Thymus (tissue), 14 donors: ENCODE measurements around the gene DENND6A. TPM values are rescaled to one million over a fixed set of nuclear protein-coding genes. Genes with fewer than 3 reads are reported as not detected.

ENCODE experiments used
- DNase-seq, 9 donors: peaks; one replicate each; pipeline ENCODE4 v3.0.0-alpha.2; 2013; ENCODE audit warnings: low spot score in 9 of 9, low read depth in 6 of 9, missing footprints in 1 of 9
- H3K27ac ChIP-seq, 2 donors: one replicate each; pipeline ENCODE4 v1.5.1; 2013; ENCODE audit warnings: control low read depth in 1 of 2, low read depth in 1 of 2, low read length in 1 of 2, mild to moderate bottlenecking in 1 of 2, moderate library complexity in 1 of 2
- H3K27me3 ChIP-seq, 2 donors: one replicate each; pipeline ENCODE4 v1.5.1; 2013; ENCODE audit warnings: low read length in 1 of 2; ENCODE audit not compliant: control insufficient read depth in 2 of 2, insufficient read depth in 1 of 2
- H3K36me3 ChIP-seq, 2 donors: one replicate each; pipeline ENCODE4 v1.5.1; 2013; ENCODE audit warnings: low read length in 1 of 2, mild to moderate bottlenecking in 1 of 2, moderate library complexity in 1 of 2; ENCODE audit not compliant: control insufficient read depth in 2 of 2, insufficient read depth in 2 of 2
- H3K4me1 ChIP-seq, 2 donors: one replicate each; pipeline ENCODE4 v1.5.1; 2013; ENCODE audit warnings: low read length in 2 of 2; ENCODE audit not compliant: control insufficient read depth in 2 of 2, insufficient read depth in 2 of 2
- H3K4me3 ChIP-seq, 2 donors: one replicate each; pipeline ENCODE4 v1.5.1; 2013; ENCODE audit warnings: low read length in 2 of 2, control low read depth in 1 of 2, mild to moderate bottlenecking in 1 of 2
- H3K9me3 ChIP-seq, 2 donors: one replicate each; pipeline ENCODE4 v1.5.1; 2013; ENCODE audit warnings: low read length in 1 of 2, mild to moderate bottlenecking in 1 of 2; ENCODE audit not compliant: control insufficient read depth in 2 of 2, insufficient read depth in 1 of 2
- WGBS: extraction: QIAGEN DNeasy Blood & Tissue Kit; methylation state at CpG from one replicate; pipeline ENCODE4 v1.1.7; 2013; 5-methylcytosine and 5-hydroxymethylcytosine counted together
- long read RNA-seq, 10 donors: transcript quantifications; one replicate each; lab custom pipeline, GENCODE V29; 2026
- polyA plus RNA-seq: library from polyadenylated mRNA; stranded (reverse); fragments of 200-250 nt; gene quantifications from one replicate; pipeline ENCODE4 v1.2.3, GENCODE V29; 2013
- total RNA-seq: library from RNA; stranded (reverse); fragments of 120-200 nt; gene quantifications from one replicate; pipeline ENCODE4 v1.2.4, GENCODE V29; 2013
- donor health status: healthy.

DENND6A gene, protein sequence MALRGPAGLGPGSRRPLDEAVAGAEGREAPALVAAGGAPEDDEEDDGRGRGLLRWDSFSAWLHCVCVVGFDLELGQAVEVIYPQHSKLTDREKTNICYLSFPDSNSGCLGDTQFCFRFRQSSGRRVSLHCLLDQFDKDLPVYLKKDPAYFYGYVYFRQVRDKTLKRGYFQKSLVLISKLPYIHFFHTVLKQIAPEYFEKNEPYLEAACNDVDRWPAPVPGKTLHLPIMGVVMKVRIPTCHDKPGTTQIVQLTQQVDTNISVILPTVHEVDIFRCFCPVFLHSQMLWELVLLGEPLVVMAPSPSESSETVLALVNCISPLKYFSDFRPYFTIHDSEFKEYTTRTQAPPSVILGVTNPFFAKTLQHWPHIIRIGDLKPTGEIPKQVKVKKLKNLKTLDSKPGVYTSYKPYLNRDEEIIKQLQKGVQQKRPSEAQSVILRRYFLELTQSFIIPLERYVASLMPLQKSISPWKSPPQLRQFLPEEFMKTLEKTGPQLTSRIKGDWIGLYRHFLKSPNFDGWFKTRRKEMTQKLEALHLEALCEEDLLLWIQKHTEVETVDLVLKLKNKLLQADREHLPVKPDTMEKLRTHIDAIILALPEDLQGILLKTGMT
- 17.4 TPM for total RNA-seq
- polyA plus RNA-seq = 23.3 TPM
- long read RNA-seq, donor 1 = 0 reads
- long read RNA-seq, donor 2, partial matches to known transcripts = 0 of 1 reads
- long read RNA-seq, donor 2, other reads (novel, unspliced or antisense) = 0 of 1 reads
- long read RNA-seq, donor 3, partial matches to known transcripts = 0 of 2 reads
- long read RNA-seq, donor 3, other reads (novel, unspliced or antisense) = 0 of 2 reads
- long read RNA-seq, donor 4 = 0 reads
- long read RNA-seq, donor 5, partial matches to known transcripts = 0 of 1 reads
- long read RNA-seq, donor 5, other reads (novel, unspliced or antisense) = 0 of 1 reads
- long read RNA-seq, donor 6, partial matches to known transcripts = 0 of 1 reads
- long read RNA-seq, donor 6, other reads (novel, unspliced or antisense) = 0 of 1 reads
- long read RNA-seq, donor 7 = 0 reads
- long read RNA-seq, donor 8 = 0 reads
- long read RNA-seq, donor 9 = 0 reads
- long read RNA-seq, donor 10, partial matches to known transcripts = 5 of 12 reads
- long read RNA-seq, donor 10, other reads (novel, unspliced or antisense) = 7 of 12 reads

DNA sequence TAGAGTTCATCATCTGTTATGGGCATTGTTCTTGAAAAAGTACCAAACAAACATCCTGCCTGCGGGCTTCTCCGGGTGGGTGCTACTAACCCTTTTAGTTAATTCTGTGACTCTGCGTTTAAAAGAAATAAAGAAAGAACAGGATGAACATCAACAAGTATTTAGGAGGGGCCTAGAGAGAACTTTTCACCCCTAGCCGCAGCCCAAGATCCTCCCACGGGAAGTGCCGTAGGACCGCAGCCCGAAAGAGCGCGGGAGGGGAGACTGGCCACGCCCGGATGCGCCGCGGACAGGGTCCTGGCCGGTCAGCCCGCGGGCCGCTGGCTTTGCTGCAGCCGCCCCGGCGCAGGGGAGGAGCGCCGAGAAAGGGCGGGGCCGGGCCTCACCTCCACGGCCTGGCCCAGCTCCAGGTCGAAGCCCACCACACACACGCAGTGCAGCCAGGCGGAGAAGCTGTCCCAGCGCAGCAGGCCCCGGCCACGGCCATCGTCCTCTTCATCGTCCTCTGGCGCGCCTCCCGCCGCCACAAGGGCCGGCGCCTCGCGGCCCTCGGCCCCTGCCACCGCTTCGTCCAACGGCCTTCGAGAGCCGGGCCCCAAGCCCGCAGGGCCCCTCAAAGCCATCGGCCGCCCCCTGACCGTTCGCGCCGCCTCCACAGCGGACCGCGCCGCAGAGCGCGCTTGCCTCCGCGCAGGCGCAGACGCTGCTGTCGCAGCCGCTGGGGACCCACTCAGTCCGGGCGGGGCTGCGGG lies at the start of gene DENND6A:
TSS of gene DENND6A (minus strand) at position 682 of the 752 bp plus-strand sequence. CDS start at position 623, 59 bp downstream.
- H3K27me3 ChIP-seq = no peaks in the 10 kb centered on the region
- no peaks in the 10 kb centered on the region for H3K36me3 ChIP-seq
- DNase-seq = peak; percentile 65 to 96 (median 90)
- H3K4me3 ChIP-seq = peak within 1 kb of the TSS; percentile 66 to 78
- WGBS = under 1% methylated on average over 71 of the region's 71 CpGs
- no peaks in the 10 kb centered on the region for H3K9me3 ChIP-seq
- H3K27ac ChIP-seq = peak within 1 kb of the TSS; percentile 71 to 98
- peaks cover 6 to 25% of the 10 kb centered on the region in 2 donors for H3K4me1 ChIP-seq

DNA sequence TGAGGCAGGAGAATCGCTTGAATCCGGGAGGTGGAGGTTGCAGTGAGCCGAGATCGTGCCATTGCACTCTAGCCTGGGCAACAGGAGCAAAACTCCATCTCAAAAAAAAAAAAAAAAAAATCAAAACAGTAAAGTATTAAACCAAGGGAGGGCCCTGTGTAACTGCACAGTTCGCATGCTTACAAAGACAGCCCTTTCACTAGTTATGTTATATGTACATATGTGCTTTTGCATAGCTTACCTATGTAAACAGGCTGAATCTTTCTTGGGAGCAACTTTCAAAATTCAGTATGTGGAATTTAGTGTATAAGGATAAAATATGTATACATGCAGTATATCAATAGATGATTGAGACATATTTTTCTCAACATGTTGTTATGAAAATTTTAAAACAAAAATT lies 47.1 kb upstream of the DENND6A start:
- H3K27me3 ChIP-seq = no peaks in the 10 kb centered on the region
- DNase-seq = no peak
- no peaks in the 10 kb centered on the region for H3K36me3 ChIP-seq
- WGBS = 95% methylated on average over 5 of the region's 5 CpGs
- no peak overlapping the region for H3K27ac ChIP-seq
- H3K9me3 ChIP-seq = no peaks in the 10 kb centered on the region
- no peaks in the 10 kb centered on the region for H3K4me1 ChIP-seq
- no peak overlapping the region for H3K4me3 ChIP-seq

DNA sequence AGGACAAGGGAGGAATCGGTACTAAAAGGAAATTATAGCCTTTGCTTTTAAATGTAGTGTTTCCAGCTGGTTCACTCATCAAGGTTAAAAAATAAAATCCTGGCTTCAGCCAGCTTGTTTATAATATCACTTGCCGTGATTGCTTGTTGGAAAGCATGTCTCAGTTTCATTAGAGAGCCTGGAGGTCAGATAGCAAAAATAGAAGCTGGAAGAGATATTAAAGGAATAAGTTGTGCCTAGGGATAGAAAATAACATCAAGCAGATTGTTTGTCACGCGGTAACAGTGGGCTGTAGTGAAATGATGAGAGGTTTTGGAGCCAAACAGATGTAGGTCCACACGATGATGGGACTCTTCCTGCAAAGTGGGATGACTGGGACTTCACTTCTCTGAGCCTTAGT lies 45.5 kb upstream of the DENND6A start:
- 95% methylated on average over 5 of the region's 5 CpGs for WGBS
- Histone ChIP-seq H3K36me3 (no peaks in the 10 kb centered on the region), H3K4me3 (no peak overlapping the region), H3K4me1 (no peaks in the 10 kb centered on the region), H3K27ac (no peak overlapping the region), H3K9me3 (no peaks in the 10 kb centered on the region), H3K27me3 (no peaks in the 10 kb centered on the region)
- DNase-seq = no peak

DNA sequence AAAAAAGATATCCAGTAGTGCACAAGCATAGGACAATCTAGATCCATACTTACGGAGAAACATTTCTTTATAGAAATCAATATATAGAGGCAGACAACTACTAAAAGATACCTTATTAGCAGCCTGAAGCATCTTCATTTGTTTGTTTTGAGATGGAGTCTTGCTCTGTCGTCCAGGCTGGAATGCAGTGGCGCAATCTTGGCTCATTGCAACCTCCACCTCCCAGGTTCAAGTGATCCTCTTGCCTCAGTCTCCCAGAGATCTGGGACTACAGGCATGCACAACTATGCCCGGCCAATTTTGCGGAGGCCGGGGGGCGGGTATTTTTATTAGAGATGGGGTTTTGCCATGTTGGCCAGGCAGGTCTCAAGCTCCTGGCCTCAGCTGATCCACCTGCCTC lies 45.0 kb upstream of the DENND6A start:
- Histone ChIP-seq H3K27me3 (no peaks in the 10 kb centered on the region), H3K27ac (no peak overlapping the region), H3K4me1 (no peaks in the 10 kb centered on the region), H3K9me3 (no peaks in the 10 kb centered on the region), H3K4me3 (no peak overlapping the region), H3K36me3 (no peaks in the 10 kb centered on the region)
- WGBS = 83% methylated on average over 7 of the region's 7 CpGs
- no peak for DNase-seq

DNA sequence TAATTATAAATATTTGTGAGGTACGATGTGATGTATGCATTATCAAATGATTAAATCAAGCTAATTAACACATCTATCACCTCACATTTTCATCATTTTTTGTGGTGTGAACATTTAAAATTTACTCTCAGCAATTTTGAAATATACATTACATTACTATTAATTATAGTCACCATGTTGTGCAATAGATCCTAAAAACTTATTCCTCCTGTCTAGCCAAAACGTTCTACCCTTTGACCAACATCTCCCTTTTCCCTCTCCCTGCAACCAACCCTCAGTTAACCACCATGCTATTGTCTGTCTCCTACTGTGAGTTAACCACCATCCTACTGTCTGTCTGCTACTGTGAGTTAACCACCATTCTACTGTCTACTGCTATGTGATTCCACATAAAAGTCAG lies 42.5 kb upstream of the DENND6A start:
- H3K4me1 ChIP-seq = no peaks in the 10 kb centered on the region
- no peaks in the 10 kb centered on the region for H3K36me3 ChIP-seq
- DNase-seq = no peak
- 96% methylated on average over 2 of the region's 2 CpGs for WGBS
- H3K4me3 ChIP-seq = no peak overlapping the region
- no peak overlapping the region for H3K27ac ChIP-seq
- no peaks in the 10 kb centered on the region for H3K9me3 ChIP-seq
- H3K27me3 ChIP-seq = no peaks in the 10 kb centered on the region

DNA sequence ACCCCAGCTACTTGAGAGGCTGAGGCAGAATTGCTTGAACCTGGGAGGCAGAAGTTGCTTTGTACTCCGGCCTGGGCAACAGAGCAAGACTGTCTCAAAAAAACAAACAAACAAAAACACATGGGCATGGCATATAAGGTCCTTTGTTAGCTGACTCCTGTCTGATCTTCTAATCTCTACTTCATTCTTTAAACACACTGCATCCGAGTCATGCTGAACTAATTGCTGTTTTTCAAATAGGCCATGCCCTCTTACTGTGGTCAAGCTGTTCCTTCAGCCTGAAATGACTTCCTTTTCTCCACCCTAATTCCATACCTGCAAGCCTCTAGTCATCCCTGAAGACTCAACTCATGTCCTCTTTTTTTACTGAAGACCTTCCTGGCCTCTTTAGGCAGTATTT lies 40.9 kb upstream of the DENND6A start:
- DNase-seq = no peak
- no peak overlapping the region for H3K27ac ChIP-seq
- H3K9me3 ChIP-seq = no peaks in the 10 kb centered on the region
- H3K4me3 ChIP-seq = no peak overlapping the region
- no peaks in the 10 kb centered on the region for H3K4me1 ChIP-seq
- no peaks in the 10 kb centered on the region for H3K27me3 ChIP-seq
- 96% methylated on average over 2 of the region's 2 CpGs for WGBS
- no peaks in the 10 kb centered on the region for H3K36me3 ChIP-seq

DNA sequence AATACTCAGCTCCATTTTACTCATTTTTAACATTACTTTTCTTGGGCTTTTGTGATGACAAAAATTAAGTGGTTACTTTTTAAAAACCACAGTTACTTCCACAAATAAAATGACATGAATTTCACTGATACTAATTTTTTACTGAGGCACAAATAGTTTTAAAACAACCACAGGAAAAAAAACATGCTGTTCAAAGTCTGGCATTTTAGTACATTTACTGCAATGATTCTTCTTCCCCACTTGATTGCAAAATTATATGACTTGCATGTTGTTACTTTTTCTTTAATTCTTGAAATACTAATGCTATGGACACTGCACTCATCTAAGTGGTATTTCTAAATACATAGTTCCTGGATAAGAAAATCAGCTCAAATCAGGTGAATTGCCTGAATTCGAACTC lies 38.4 kb upstream of the DENND6A start:
- no peak overlapping the region for H3K4me3 ChIP-seq
- H3K27me3 ChIP-seq = no peaks in the 10 kb centered on the region
- H3K4me1 ChIP-seq = no peaks in the 10 kb centered on the region
- WGBS = 96% methylated on average over 1 of the region's 1 CpG
- no peak overlapping the region for H3K27ac ChIP-seq
- no peaks in the 10 kb centered on the region for H3K36me3 ChIP-seq
- DNase-seq = no peak
- no peaks in the 10 kb centered on the region for H3K9me3 ChIP-seq

DNA sequence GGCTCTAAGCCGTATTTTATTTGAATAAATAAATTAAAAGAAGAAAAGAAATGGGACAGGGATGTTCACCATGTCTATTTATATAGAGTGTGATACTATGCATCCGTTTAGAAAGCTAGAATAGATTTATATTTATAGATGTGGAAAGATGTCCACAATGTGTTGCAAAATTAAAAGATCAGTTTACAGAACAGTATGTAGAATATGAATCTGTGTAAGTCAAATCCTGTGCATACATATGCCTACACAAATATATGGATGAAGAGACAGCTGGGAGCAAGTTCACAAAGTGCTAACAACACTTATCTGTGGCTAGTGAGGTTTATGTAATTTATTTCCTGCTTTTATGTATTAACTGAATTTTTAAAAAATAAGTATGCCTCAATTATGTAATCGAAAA lies 37.8 kb upstream of the DENND6A start:
- no peak for DNase-seq
- WGBS = 93% methylated on average over 3 of the region's 3 CpGs

More for the DNA sequence above, 37.8 kb upstream of the DENND6A start:
- Histone ChIP-seq H3K4me3 (no peak overlapping the region), H3K4me1 (no peaks in the 10 kb centered on the region), H3K27me3 (no peaks in the 10 kb centered on the region), H3K9me3 (no peaks in the 10 kb centered on the region), H3K27ac (no peak overlapping the region), H3K36me3 (no peaks in the 10 kb centered on the region)
